Stimulated activated CD8-positive, alpha-beta memory T cell treated with anti-CD3 and anti-CD28 coated beads, Interleukin-7, amount 100 ng/mL, for 1 hour (primary cell): ENCODE data around the gene PRKCSH.
"Not testable (repeated sequence)": the region's sequence is repeated elsewhere in the genome, so short reads cannot be mapped to it uniquely, and the experiment has no call there.

Experiments
- DNase-seq, 2 donors: peaks; one replicate each; pipeline ENCODE4 v3.0.0-alpha.2; 2020; ENCODE audit warnings: low read depth in 2 of 2

Gene PRKCSH, protein sequence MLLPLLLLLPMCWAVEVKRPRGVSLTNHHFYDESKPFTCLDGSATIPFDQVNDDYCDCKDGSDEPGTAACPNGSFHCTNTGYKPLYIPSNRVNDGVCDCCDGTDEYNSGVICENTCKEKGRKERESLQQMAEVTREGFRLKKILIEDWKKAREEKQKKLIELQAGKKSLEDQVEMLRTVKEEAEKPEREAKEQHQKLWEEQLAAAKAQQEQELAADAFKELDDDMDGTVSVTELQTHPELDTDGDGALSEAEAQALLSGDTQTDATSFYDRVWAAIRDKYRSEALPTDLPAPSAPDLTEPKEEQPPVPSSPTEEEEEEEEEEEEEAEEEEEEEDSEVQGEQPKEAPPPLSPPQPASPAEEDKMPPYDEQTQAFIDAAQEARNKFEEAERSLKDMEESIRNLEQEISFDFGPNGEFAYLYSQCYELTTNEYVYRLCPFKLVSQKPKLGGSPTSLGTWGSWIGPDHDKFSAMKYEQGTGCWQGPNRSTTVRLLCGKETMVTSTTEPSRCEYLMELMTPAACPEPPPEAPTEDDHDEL

GRCh38 chr19:11435057-11435832, at the start of gene PRKCSH, which contains the start of gene ODAD3:
Gene PRKCSH, plus strand, starts transcription at chr19:11435635. Its CDS starts 483 bp downstream, at chr19:11436118.
Gene ODAD3, minus strand, starts transcription at chr19:11435121. Its CDS starts 105 bp downstream, at chr19:11435016.
- DNase-seq: peak; percentile 95 to 97

DNA sequence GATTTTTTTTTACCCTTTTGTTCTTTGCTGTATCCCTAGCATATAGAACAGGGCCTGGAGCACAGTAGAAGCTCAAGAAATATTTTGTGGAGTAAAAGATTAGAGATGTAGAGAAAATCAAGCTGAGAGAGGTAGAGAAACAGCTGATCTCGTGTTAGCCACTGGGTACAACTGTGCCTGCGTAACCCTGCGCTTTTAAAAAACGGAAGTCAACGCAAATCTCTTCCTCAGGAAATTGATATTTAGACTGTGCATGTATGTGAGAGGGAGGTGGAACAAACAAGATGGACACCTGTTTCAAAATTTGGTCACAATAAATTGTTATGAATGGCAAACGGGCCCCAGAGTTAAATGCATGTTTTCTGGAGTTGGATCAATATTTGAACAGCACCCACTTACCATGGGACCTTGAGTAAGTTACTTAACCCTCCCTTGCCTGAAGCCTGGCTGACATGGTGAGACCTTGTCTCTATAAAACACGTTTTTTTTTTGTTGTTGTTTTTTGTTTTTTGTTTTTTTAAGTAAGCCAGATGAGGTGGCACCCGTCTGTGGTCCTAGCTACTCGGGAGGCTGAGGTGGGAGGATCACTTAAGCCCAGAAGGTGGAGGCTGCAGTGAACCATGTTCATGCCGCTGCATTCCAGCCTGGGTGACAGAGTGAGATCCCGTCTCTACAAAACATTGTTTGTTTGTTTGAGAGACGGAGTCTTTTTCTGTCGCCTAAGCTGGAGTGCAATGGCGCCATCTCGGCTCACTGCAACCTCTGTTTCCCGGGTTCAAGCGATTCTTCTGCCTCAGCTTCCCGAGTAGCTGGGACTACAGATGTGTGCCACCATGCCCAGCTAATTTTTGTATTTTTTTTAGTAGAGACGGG, 48.0 kb upstream of the PRKCSH start:
- DNase-seq: no peak

DNA sequence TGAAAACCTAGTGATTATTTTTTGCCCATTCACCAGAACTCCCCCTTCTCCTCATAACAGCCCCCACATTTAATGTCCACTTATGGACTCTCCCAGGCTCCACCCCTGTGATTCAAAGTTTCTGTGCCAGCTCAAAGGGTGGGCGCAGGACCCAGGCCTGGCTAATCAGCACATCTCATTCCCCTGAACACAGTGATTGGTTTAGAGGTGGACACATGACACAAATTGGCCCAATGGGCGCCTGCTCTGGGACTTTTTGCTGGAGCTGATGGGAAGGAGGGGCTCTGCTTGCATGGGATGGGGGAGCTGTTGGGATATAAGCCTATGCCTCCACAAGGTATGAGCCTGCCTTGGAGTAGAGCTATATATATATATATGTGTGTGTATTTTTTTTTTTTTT, 45.1 kb upstream of the PRKCSH start:
- DNase-seq: no peak

GRCh38 chr19:11390933-11391680, 44.3 kb upstream of the PRKCSH start:
- DNase-seq: no peak

DNA sequence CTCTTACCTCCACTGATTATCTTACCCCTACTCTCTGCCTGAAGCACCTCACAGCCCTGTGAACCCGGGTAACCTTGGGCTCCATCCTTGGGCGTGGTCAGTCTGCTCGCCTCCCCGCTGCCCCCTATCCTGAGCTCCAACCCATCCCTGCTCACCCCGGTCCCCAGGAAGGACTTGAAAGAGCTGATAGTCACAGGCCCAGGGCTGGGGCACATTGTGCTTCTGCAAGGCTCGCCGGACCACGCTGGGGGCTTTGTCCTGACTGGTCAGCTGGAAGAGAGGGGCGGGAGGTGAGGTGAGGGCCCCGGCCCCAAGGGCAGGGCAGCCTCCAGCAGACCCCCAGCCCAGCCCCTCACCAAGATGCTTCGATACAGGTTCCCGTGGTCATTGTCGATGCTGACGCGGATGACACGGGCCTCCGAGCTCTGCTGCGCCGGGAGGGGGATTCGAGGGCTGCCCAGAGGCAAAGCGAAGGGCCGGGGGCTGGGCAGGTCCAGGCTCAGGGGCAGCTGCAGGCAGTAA, 38.3 kb upstream of the PRKCSH start:
- DNase-seq: no peak

DNA sequence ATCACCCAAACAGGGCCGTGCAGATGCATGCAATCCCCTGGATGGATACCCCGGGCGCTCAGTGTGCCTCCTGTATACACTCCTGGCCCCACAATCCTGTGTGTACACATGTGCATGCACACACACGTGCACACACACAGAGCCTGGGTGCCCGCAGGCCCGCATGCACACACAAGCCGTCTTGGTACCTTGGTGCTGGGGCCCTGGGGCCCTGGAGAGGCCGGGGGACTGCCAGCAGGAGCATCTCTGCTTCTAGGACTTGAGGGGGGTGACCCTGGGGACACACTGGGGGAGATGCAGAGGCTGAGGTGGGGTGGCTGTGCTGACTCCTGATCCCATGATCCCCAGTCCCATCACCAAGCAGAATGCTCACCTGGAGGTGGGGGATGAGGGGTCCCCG, 35.8 kb upstream of the PRKCSH start:
- DNase-seq: no peak

- no peak for DNase-seq
Measured at GRCh38 chr19:11400798-11401197, 34.6 kb upstream of the PRKCSH start.

- DNase-seq: no peak
Measured at GRCh38 chr19:11401808-11402543, 33.5 kb upstream of the PRKCSH start.

GRCh38 chr19:11404588-11405222, 30.7 kb upstream of the PRKCSH start:
- DNase-seq: no peak

DNA sequence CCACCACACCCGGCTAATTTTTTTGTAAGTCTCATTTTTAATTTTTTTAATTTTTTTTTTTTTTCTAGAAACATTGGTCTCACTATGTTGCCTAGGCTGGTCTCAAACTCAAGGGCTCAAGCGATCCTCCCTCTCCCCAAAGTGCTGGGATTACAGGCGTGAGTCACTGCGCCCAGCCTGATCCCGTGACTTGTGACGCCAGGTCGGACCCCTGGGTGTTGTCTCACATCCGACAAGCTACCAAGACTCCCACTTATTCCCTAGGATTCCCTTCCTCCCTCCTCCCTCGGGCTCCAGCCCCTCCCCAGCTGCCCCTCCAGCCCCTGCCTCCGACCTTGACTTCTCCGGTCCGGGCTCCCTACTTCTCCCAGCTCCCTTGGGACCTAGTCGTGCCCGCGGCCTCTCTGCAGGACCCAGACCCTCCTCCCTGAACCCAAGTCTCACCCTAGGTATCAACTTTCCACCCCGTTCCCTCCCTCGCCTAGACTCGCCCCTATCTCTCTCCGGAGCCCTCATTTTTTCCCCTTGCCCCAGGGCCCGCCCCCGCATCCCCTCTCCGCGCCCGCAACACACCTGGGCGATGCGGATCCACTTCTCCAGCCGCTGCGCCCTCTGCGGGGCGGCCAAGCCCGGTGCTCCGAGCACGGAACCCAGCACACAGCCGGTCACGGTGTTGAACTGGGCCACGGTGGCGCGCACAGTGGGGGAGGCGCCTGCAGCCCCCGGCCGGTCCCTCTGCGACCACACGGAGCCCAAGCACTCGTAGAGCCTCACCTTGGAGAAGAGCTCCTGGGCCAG, 29.4 kb upstream of the PRKCSH start:
- DNase-seq: no peak

DNA sequence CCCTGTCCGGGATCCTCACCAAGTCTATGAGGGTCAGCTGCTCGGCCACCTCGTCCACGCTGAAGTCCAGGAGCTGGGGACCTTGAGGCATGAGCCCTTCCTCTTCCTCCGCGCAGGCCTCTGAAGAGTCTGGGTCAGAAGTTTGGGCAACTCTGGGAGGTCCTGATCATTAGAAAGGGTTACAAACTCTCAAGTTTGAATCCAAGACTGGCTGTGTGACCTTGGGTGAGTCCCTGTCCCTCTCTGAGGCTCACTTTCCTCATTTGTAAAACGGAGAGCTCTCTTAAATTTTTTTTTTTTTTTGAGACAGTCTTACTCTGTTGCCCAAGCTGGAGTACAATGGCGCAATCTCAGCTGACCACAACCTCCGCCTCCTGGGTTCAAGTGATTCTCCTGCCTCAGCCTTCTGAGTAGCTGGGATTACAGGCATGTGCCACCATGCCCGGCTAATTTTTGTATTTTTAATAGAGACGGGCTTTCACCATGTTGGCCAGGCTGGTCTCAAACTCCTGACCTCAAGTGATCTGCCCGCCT, 28.7 kb upstream of the PRKCSH start:
- DNase-seq: not testable (repeated sequence)

- no peak for DNase-seq
Measured at GRCh38 chr19:11408591-11408990, 26.8 kb upstream of the PRKCSH start.

GRCh38 chr19:11410682-11411081, 24.8 kb upstream of the PRKCSH start:
- no peak for DNase-seq

DNA sequence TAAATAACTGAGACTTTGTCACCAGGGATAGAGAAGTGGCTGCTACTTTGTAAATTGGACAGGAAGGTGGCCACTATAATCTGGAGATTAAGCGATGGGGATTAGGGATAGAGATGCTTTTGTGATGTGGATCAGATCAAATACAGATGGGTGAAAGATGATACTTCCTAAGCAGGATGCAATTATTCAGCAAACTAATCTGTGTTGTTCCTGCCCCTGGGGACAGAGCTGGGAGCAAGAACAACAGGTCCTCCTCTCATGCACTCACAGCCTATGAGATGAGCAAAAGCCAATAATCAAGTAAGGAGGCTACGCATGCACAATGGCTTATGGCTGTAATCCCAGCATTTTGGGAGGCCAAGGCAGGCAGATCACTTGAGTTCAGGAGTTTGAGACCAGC, 20.9 kb upstream of the PRKCSH start:
- no peak for DNase-seq

DNA sequence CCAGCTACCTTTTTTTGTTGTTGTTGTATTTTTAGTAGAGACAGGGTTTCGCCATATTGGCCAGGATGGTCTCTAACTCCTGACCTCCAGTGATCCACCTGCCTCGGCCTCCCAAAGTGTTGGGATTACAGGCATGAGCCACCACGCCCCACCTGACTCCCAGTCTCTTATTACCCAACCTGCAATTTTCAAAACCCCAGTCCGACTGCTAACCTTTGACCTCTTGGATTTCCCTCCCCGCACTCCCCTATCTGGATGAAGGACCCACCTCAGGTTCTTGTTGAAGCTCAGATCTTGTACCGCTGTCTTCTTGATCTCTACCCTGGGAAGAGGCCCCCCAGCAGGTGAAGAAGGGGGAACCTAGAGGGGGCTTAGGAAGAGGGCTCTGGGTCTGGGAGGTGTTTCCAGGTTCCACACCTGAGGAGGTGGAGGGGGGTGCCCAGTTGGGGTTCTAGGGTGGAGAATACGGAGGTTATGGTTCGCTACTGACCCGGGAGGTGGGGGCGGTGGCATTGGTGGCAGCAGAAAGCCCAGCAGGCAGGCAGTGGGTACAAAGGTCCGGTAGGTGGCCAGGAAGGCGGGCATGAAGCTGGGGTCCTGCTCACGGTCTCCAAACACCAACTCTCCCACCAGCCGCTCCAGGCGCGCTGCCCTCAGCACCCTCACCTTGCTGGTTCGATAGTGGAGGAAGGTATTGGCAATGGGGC, 18.9 kb upstream of the PRKCSH start:
- no peak for DNase-seq

GRCh38 chr19:11418094-11418548, 17.3 kb upstream of the PRKCSH start:
- DNase-seq: no peak
